ENCODE measurements around the gene CMSS1. TPM values are rescaled to one million over a fixed set of nuclear protein-coding genes. Genes with fewer than 3 reads are reported as not detected.

The CMSS1 gene
- total and polyA plus RNA-seq, 2 of the 13 experiments (the other 11 are each of a cell fraction or from before 2014, with no cell fraction given): 6.4 to 48.7 TPM

GRCh38 chr3:100169201-100169920 is 351.7 kb downstream of the CMSS1 start:
- no peaks in the 10 kb centered on the region for H3K4me1 ChIP-seq (ENCODE audit: insufficient read depth, low read length)
- H2AFZ ChIP-seq (ENCODE audit: low read length): no peak overlapping the region
- TF ChIP-seq LBX2 (CRISPR knock-in tag; IDR thresholded peaks at IDR 0.05; ENCODE audit: borderline replicate concordance) (no peak), NFE2L1 (CRISPR knock-in tag; IDR thresholded peaks at IDR 0.05; ENCODE audit: borderline replicate concordance) (no peak), ZNF281 (CRISPR knock-in tag; IDR thresholded peaks at IDR 0.05; ENCODE audit: borderline replicate concordance) (no peak), ATF7-NPFF (CRISPR knock-in tag; IDR thresholded peaks at IDR 0.05; ENCODE audit: low read depth) (no peak), ZNF687 (CRISPR knock-in tag; IDR thresholded peaks at IDR 0.05) (no peak), SMAD1 (CRISPR knock-in tag; IDR thresholded peaks at IDR 0.05; ENCODE audit: borderline replicate concordance, low read depth) (no peak), RAD51 (IDR thresholded peaks at IDR 0.05; ENCODE audit: borderline replicate concordance) (no peak), ZNF296 (CRISPR knock-in tag; conservative IDR thresholded peaks at IDR 0.05) (no peak)
- no peak for DNase-seq (ENCODE audit: low spot score)
- ATAC-seq: no peak
- intact Hi-C loops (cut with micrococcal nuclease; ENCODE audit: unreplicated experiment): no loop called here
- ChIA-PET CTCF (ENCODE audit: low intra/inter-chr PET ratio, low total read pairs) (no interaction called here), POLR2A (no interaction called here)
- H3K79me2 ChIP-seq (ENCODE audit: insufficient read depth, low read length): no peaks in the 10 kb centered on the region
- no peak overlapping the region for H3K9ac ChIP-seq (ENCODE audit: insufficient read depth, low read depth, low read length)
- H3K27me3 ChIP-seq (ENCODE audit: control insufficient read depth in 1 of 2, insufficient read depth in 2 of 2, low read length in 2 of 2): no peaks in the 10 kb centered on the region
- H3K4me3 ChIP-seq (replicated peaks in 1 of 3; ENCODE audit: insufficient read depth in 1 of 3, low read depth in 2 of 3, low read length in 3 of 3): no peak overlapping the region
- H3K9me3 ChIP-seq (ENCODE audit: low read length): no peaks in the 10 kb centered on the region
- no TSS peak for BruUV-seq (replicated peaks)
- no peaks in the 10 kb centered on the region for H4K20me1 ChIP-seq (ENCODE audit: insufficient read depth, low read length)
- no peak overlapping the region for H3K4me2 ChIP-seq (ENCODE audit: low read depth, low read length)
- H3K36me3 ChIP-seq (replicated peaks in 1 of 2; ENCODE audit: control insufficient read depth in 1 of 2, insufficient read depth in 2 of 2, low read length in 2 of 2): peaks cover 0 to 4% of the 10 kb centered on the region in 2 experiments; a peak in 1 of 5 replicates
- 91% methylated on average over 4 of the region's 4 CpGs for WGBS (ENCODE audit: low lambda C conversion rate)
- FAIRE-seq: no peak
- in situ Hi-C loops (cut with HindIII; ENCODE audit: extremely low pct_ligation_motif_present, low pct_unique_long_range_greater_than_20kb): no loop called here
- no peak overlapping the region for H3K27ac ChIP-seq (ENCODE audit: extremely low read length, insufficient read depth, low read length)

All from HepG2 (cell line).